ENCODE data around the gene CDON.
"Not testable (repeated sequence)": the region's sequence is repeated elsewhere in the genome, so short reads cannot be mapped to it uniquely, and the experiment has no call there.

Gene CDON

DNA sequence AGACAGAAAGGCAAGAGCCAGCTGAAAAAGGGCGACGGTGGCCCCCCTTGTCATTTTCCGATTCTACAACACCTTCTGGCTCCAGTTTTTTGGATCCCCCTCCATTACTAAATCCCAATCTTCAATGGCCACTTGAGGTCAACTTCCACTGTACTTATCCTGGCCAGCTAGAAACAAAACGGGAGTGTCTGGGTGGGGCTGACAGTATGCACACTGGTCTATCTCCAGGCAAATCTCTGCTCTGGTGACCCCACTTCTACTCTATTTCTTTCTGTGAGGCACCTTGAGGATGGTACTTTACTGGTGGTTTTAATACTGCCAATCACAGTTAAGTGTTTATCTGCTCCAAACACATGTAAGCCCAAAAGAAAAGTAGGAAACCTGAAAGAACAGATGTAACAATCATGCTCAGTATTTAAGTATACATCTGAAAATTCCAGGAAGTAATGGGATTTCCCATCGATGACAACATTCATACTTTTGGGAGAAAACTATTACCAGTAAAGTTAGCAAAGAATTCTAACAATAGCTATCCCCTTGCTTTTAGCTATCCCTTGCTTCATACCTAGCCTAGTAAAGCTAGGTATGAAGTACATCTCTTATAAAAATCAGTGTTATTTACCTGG, 16.0 kb downstream of the CDON start:
- no peak for DNase-seq (ENCODE audit: low read depth)

- DNase-seq (ENCODE audit: low read depth): no peak
These were observed 23.0 kb downstream of the CDON start for GRCh38 chr11:126039485-126040271.

GRCh38 chr11:126035718-126036117, 26.9 kb downstream of the CDON start:
- DNase-seq (ENCODE audit: low read depth): no peak

- DNase-seq (ENCODE audit: low read depth): no peak
These were observed 27.7 kb downstream of the CDON start for GRCh38 chr11:126034933-126035425.

DNA sequence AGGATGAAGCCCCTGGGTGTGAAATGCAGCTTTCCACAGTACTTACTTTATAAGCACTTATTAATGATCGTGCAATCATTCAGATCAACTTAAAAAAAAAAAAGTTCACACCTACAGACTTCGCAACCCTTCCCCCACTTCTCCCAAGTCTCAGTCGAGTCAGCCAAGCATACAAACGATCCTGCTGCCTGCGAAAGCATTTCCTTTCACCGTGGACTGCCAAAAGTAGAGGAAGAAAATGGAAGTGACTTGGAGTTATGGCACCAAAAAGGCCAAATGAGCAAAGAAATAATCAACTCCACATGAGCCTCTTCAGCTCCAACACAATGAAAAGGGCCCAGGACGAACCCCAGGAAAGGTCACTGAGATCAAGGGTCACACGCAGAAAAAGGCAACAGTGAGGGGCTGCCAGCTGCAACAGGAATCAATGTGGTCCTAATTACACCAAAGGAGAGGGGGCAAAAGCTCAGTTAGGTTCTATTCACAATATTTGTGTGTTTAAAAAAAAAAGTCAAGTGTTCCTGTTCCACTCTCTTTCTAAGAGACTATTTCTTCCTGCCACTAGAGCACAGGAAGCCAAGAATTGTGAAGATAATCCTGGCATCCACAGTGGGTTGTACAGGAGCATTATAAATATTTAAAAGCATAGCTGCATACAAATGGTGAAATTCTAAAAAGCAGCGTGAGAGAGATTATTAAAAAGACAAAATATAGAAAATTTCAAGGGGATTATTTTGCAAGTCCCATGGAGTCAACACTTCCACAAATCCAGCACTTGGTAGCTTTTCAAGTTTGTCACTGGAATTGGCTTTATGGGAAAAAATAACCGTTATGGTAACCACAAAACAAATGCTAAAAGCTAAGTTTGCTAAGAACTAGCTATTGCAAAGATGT, 28.4 kb downstream of the CDON start:
- no peak for DNase-seq (ENCODE audit: low read depth)

DNA sequence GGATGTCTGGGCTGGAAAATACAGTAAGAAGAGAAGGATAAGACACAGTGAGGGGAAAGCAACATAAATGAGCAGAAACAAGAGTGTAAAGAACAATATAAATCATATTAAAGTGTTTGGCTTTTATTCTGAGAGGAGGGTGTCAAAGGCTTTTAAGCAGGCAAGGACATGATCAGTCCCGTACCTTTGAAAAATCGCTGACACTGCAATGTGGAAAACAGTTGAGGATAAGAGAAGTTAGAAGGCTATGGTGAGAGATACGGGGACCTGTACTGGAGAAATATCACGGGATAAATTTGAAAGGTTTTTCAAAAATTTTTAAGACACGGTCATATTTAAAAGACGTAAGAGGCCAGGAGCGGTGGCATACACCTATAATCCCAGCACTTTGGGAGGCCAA, 30.3 kb downstream of the CDON start:
- DNase-seq (ENCODE audit: low read depth): no peak

GRCh38 chr11:126029805-126030204, 32.9 kb downstream of the CDON start:
- no peak for DNase-seq (ENCODE audit: low read depth)

DNA sequence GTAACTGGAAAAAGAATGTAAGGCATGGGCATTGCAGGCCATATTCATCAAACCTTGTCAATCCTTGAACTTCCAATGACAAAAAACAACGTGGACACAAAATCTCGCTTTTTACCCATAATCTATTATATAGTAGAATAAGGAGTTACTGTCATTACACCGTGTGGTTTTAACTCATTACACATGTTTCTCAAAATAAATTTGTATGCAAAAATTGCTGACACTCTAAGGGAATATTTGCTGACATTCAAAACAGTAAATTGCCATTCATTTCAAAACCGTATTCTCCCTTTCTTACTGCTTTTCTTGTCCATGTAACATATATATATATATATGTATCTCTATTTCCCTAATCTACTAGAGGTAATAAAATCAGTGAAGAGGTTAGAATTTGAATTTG, 33.4 kb downstream of the CDON start:
- DNase-seq (ENCODE audit: low read depth): no peak

- DNase-seq (ENCODE audit: low read depth): not testable (repeated sequence)
These were observed 34.1 kb downstream of the CDON start for GRCh38 chr11:126028534-126028933.

DNA sequence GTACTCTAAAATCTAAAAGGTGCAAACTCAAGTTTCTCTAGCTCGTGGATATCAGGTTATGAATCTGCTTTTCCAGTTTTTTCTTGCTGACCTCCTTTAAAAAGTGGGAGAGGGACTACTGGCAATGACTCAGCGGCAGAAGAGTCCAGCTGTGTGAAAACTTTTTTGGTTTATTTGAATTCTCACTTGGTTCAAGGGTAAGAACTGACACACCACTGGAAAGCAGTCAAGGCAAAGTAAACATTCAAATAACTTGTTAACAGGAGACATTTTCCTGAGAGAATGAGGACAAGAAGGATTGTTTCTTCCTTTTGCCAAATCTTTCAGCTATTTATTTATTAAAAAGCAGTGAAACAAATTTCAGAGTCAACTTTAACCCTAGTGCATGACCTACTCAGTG, 36.1 kb downstream of the CDON start:
- no peak for DNase-seq (ENCODE audit: low read depth)

DNA sequence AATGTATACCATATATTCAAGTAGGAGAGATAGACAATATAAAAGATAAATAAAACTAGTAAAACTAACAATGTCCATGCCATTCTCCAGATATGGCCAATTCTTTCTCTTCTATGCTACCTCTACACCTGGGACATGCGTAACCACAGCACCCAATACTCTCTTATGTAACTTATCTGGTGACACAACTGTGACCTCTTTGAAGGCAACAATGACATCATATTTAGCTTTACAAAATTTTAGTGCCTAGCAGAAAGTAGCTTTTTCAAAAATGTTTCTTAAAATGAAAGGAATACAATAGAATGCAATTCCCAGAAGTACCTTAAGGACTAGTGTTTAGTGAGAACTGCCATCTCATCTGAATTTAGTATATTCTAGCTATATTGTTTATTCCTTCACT, 36.8 kb downstream of the CDON start:
- DNase-seq (ENCODE audit: low read depth): no peak

- no peak for DNase-seq (ENCODE audit: low read depth)
These were observed 38.5 kb downstream of the CDON start for GRCh38 chr11:126024123-126024522.

GRCh38 chr11:126012852-126013251, 49.8 kb downstream of the CDON start:
- no peak for DNase-seq (ENCODE audit: low read depth)

DNA sequence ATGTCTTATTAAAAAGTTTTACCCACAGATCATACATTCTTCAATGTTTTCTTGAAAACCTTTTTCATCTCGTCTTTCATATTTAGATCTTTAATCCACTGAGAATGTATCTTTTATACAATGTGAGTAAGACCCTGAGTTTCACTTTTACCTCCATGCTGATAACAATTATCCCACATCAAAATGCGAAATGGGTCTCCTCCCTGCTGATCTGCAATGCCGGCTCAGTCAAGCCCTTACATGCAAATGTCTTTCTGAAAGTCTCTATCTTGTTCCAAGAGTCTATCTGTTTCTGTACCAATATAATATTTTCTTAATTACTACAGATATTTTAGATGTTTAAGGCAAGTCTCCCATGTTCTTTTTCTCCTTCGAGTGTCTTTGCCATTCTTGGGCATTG, 50.9 kb downstream of the CDON start:
- DNase-seq (ENCODE audit: low read depth): no peak

- no peak for DNase-seq (ENCODE audit: low read depth)
These were observed 51.4 kb downstream of the CDON start for GRCh38 chr11:126011265-126011664.

- DNase-seq (ENCODE audit: low read depth): no peak
These were observed 53.7 kb downstream of the CDON start for GRCh38 chr11:126008956-126009355.

DNA sequence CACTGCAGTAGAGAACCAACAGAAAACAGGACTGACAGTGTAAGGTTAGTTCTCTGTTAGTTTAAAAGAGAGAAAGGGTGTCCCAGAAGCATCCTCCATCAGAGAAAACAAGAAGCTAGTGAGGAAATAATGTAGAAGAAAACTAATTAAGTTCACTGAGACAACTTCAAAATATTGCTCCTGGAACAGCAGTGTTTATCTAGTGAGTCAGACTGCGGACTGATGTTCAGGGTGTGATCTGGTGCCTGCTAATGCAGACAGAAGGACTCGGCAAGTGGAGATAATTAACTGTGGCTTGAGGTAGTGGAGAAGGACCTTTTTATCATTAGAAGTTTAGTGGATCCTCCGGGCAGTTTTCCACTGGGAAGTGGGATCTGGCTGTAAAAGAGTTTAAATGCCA, 55.4 kb downstream of the CDON start:
- no peak for DNase-seq (ENCODE audit: low read depth)

GRCh38 chr11:126006068-126006467, 56.6 kb downstream of the CDON start:
- no peak for DNase-seq (ENCODE audit: low read depth)

DNA sequence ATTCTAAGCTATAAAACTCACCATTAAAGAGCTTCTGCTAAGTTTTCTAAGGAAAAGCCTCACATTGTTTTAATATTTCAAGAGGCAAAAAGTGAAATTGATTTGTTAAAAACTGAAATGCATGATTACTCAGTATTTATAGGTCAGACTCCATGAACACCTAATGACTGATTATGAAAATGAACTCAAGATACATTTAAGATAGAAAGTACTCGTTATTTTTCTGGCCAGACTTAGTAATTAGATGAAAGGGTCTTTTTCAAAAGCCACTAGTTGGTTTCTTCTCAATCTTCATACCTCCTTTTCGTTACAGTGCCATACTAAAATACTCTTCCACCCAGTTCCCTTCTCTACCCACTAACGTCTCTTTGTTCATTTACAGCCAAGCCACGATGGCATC, 60.5 kb downstream of the CDON start:
- DNase-seq (ENCODE audit: low read depth): no peak

DNA sequence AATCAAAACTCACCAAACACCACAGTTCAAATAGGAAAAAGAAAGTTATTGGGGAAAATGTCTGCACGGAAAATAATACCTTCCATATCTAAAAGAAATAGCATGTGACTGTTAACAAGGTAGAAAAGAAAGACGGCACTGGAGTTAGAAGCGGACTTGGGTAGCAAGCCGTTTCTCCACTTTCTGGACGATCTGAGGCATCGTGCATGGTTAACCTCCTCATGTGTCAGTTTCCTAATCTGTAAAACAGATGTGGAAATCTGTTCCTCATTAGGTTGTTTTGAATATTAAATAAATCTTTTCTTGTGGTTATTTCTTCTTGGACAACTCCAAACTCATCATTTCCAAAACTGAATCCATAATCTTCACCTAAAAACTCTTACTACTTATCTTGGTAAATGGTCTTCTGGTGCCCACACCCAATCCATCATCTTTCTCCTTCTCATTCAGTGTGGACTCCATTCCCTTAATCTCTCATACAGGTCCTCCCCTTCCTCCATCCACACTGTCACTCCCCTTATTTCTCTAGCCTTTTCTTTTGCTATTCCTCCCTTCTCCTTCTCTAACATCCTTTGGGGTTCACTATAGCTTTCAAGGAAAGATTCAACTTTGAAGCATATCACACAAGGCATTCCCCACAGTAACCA, 63.3 kb downstream of the CDON start:
- DNase-seq (ENCODE audit: low read depth): no peak

GRCh38 chr11:125998267-125998666, 64.4 kb downstream of the CDON start:
- DNase-seq (ENCODE audit: low read depth): no peak

GRCh38 chr11:125995313-125995712, 67.4 kb downstream of the CDON start:
- DNase-seq (ENCODE audit: low read depth): no peak

Measured in T follicular helper cell (primary cell).